H1 (cell line): ENCODE data around the gene DRC7.

Experiments used
- ATF3 ChIP-seq: IDR thresholded peaks from 2 replicates; pipeline ENCODE4 v1.6.1; 2011; ENCODE audit warnings: low read depth, mild to moderate bottlenecking, low read length; ENCODE audit not compliant: insufficient read depth
- CTCF ChIP-seq, 3 experiments: IDR thresholded peaks; 1 replicate in 2 of 3; 2 replicates in 1 of 3; pipeline versions ENCODE4 v1.5.1 to v1.6.1; 2011; ENCODE audit warnings: low read length in 3 of 3, mild to moderate bottlenecking in 3 of 3, inconsistent platforms in 2 of 3, low read depth in 1 of 3, moderate library complexity in 1 of 3; ENCODE audit not compliant: insufficient read depth in 1 of 3; ENCODE audit errors: control extremely low read depth in 1 of 3
- EP300 ChIP-seq, 2 experiments: IDR thresholded peaks; 1 replicate in 1 of 2; 2 replicates in 1 of 2; pipeline ENCODE4 v1.6.1; 2011 to 2012; ENCODE audit warnings: low read depth in 2 of 2, low read length in 2 of 2, mild to moderate bottlenecking in 2 of 2, borderline replicate concordance in 1 of 2, inconsistent platforms in 1 of 2, moderate library complexity in 1 of 2
- KDM1A ChIP-seq: fragments of 200-600, 300-600 bp; sonication (generic); IDR thresholded peaks from 2 replicates; pipeline ENCODE4 v1.7.1; 2016; ENCODE audit warnings: mild to moderate bottlenecking, low read length, borderline replicate concordance
- YY1 ChIP-seq: IDR thresholded peaks from 2 replicates; pipeline ENCODE4 v1.6.1; 2011; ENCODE audit warnings: low read depth, mild to moderate bottlenecking, low read length

- no peak for TF ChIP-seq ATF3
- no peak for TF ChIP-seq EP300 (IDR thresholded peaks at IDR 0.05; ENCODE audit: borderline replicate concordance in 1 of 2, low read depth in 2 of 2, low read length in 2 of 2)
- no peak for TF ChIP-seq CTCF (IDR thresholded peaks at IDR 0.05; ENCODE audit: control extremely low read depth in 1 of 3, insufficient read depth in 1 of 3, low read depth in 1 of 3, low read length in 3 of 3)
- no peak for TF ChIP-seq YY1
- no peak for TF ChIP-seq KDM1A
Observed at GRCh38 chr16:57725976-57726375, 31.4 kb downstream of the DRC7 start.
